ENCODE measurements around the gene KCNK6.

GRCh38 chr19:38351865-38352395 lies 32.3 kb downstream of the KCNK6 start:
- TF ChIP-seq POLR2A (IDR thresholded peaks at IDR 0.05; ENCODE audit: low read depth, low read length): no peak
- TF ChIP-seq POLR2AphosphoS5 (IDR thresholded peaks at IDR 0.05; ENCODE audit: low read depth, low read length): no peak
- TF ChIP-seq TAF1 (IDR thresholded peaks at IDR 0.05; ENCODE audit: borderline replicate concordance, low read depth, low read length): no peak
